ENCODE data around the gene TMEM127.

The TMEM127 gene

GRCh38 chr2:96204836-96205624 lies 60.8 kb downstream of the TMEM127 start:
- DNase-seq: no peak

GRCh38 chr2:96203130-96204028 lies 62.4 kb downstream of the TMEM127 start:
- DNase-seq: no peak

GRCh38 chr2:96202152-96202854 lies 63.5 kb downstream of the TMEM127 start:
- no peak for DNase-seq

- no peak for DNase-seq
Observed at GRCh38 chr2:96201338-96201737, 64.5 kb downstream of the TMEM127 start.

- DNase-seq: no peak
Observed at GRCh38 chr2:96198921-96199320, 66.9 kb downstream of the TMEM127 start.

Measured in CD4-positive, alpha-beta T cell treated with Interleukin-15 for 1 hour (primary cell).